OCI-LY1 (cell line): Measurements from ENCODE around the gene STEAP2.
"Not testable (repeated sequence)": the region's sequence is repeated elsewhere in the genome, so short reads cannot be mapped to it uniquely, and the experiment has no call there.

ENCODE experiments used
- H2AFZ ChIP-seq: fragments of 200-600 bp; sonication (generic), shearing (Covaris generic); 2 replicates; pipeline ENCODE4 v1.6.0; 2014; ENCODE audit warnings: antibody characterized with exemption, mild to moderate bottlenecking, low read length
- H3F3A ChIP-seq: fragments of 200-600 bp; sonication (generic), shearing (Covaris generic); 2 replicates; pipeline ENCODE4 v1.6.0; 2014; ENCODE audit warnings: mild to moderate bottlenecking, antibody characterized with exemption, low read length, moderate library complexity; ENCODE audit not compliant: insufficient read depth
- H3K27ac ChIP-seq: fragments of 200-600 bp; sonication (generic); 2 replicates; pipeline ENCODE4 v1.5.1; 2014; ENCODE audit warnings: low read length, mixed run types, mild to moderate bottlenecking, low read depth; ENCODE audit not compliant: poor library complexity, severe bottlenecking
- H3K27me3 ChIP-seq: fragments of 200-600 bp; sonication (generic); 2 replicates; pipeline ENCODE4 v1.6.0; 2014; ENCODE audit warnings: antibody characterized with exemption, mild to moderate bottlenecking, low read length, moderate library complexity; ENCODE audit not compliant: insufficient read depth
- H3K36me3 ChIP-seq: fragments of 200-600 bp; sonication (generic); 2 replicates; pipeline ENCODE4 v1.6.1; 2014; ENCODE audit warnings: mild to moderate bottlenecking, antibody characterized with exemption, low read length, moderate library complexity, mixed read lengths; ENCODE audit not compliant: insufficient read depth
- H3K4me1 ChIP-seq: fragments of 200-600 bp; sonication (generic); 2 replicates; pipeline ENCODE4 v1.5.1; 2014; ENCODE audit warnings: mild to moderate bottlenecking, low read length, moderate library complexity; ENCODE audit not compliant: insufficient read depth, severe bottlenecking
- H3K4me2 ChIP-seq: fragments of 200-600 bp; sonication (generic), shearing (Covaris generic); 2 replicates; pipeline ENCODE4 v1.6.1; 2014; ENCODE audit warnings: low read length
- H3K4me3 ChIP-seq: fragments of 200-600 bp; sonication (generic); 2 replicates; pipeline ENCODE4 v1.5.1; 2014; ENCODE audit warnings: low read length, low read depth, mild to moderate bottlenecking, mixed read lengths; ENCODE audit not compliant: poor library complexity, severe bottlenecking
- H3K79me2 ChIP-seq: fragments of 200-600 bp; shearing (Covaris generic); 2 replicates; pipeline ENCODE4 v1.6.1; 2016; ENCODE audit warnings: mixed run types, low read length, mixed read lengths; ENCODE audit not compliant: insufficient read depth
- H3K9ac ChIP-seq: fragments of 200-600 bp; sonication (generic), shearing (Covaris generic); 2 replicates; pipeline ENCODE4 v1.6.1; 2014; ENCODE audit warnings: mild to moderate bottlenecking, low read length, mixed read lengths
- H3K9me2 ChIP-seq: fragments of 200-600 bp; sonication (generic), shearing (Covaris generic); 2 replicates; pipeline ENCODE4 v1.6.1; 2014; ENCODE audit warnings: low read depth, mild to moderate bottlenecking, low read length, mixed read lengths
- H3K9me3 ChIP-seq: fragments of 200-600 bp; shearing (Covaris generic); 2 replicates; pipeline ENCODE4 v1.6.1; 2014; ENCODE audit warnings: low read length, mixed read lengths
- H4K20me1 ChIP-seq: fragments of 200-600 bp; sonication (generic), shearing (Covaris generic); 2 replicates; pipeline ENCODE4 v1.6.0; 2016; ENCODE audit warnings: mild to moderate bottlenecking, low read length; ENCODE audit not compliant: insufficient read depth
- CTCF ChIP-seq: fragments of 200-600 bp; sonication (generic), shearing (Covaris generic); IDR thresholded peaks from 2 replicates; pipeline ENCODE4 v1.5.1; 2017; ENCODE audit warnings: mild to moderate bottlenecking, antibody characterized with exemption, low read length, moderate library complexity, mixed read lengths
- EZH2 ChIP-seq: fragments of 200-600 bp; sonication (generic), shearing (Covaris generic); IDR thresholded peaks from 2 replicates; pipeline ENCODE4 v1.8.0; 2017; ENCODE audit warnings: borderline replicate concordance, mixed run types, mild to moderate bottlenecking, antibody characterized with exemption, low read length, moderate library complexity, mixed read lengths

Gene STEAP2

DNA sequence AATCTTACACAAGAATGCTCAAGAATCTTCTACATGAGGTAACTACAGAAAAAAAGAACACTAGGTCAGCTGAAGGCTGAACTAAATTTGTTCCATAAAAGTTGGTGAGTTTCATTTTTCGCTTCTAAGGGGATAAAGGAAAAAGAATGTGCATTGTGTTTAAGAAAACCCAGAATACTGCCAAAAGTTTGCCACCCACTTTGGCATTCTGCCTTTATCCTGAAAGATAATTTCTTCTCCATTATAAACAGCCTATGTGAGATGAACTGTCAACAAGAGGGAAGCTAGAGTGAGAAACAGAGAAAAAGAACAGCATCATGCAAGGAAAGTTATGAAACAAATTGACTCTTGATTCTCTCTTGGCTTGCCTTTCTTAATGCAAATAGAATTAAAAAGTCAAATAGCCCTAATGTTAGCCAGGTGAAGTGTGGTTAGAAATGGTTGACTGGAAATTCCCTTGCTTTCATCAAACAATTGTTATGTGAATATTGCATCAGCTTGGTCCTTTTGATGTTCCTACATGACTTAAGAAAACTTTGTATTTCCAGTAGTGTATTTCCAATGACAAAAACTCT is 31.4 kb upstream of the STEAP2 start:
- Histone ChIP-seq H3F3A (no peaks in the 10 kb centered on the region), H3K9ac (no peak overlapping the region), H3K9me2 (no peaks in the 10 kb centered on the region), H3K9me3 (0 out of 2 replicates have a peak, but pooled peaks cover 3% of the 10 kb centered on the region), H3K79me2 (no peaks in the 10 kb centered on the region), H3K4me1 (no peaks in the 10 kb centered on the region), H3K27ac (no peak overlapping the region), H4K20me1 (no peaks in the 10 kb centered on the region), H3K36me3 (no peaks in the 10 kb centered on the region), H2AFZ (no peak overlapping the region), H3K4me2 (no peak overlapping the region), H3K27me3 (no peaks in the 10 kb centered on the region), H3K4me3 (no peak overlapping the region)
- no peak for TF ChIP-seq EZH2
- TF ChIP-seq CTCF = no peak

- H4K20me1 ChIP-seq = no peaks in the 10 kb centered on the region
- no peak overlapping the region for H3K27ac ChIP-seq
- H3K27me3 ChIP-seq = no peaks in the 10 kb centered on the region
- H3K36me3 ChIP-seq = no peaks in the 10 kb centered on the region
- no peak overlapping the region for H3K4me3 ChIP-seq
- H3K9me3 ChIP-seq = 0 out of 2 replicates have a peak, but pooled peaks cover 3% of the 10 kb centered on the region
- no peak overlapping the region for H3K9ac ChIP-seq
- no peaks in the 10 kb centered on the region for H3K79me2 ChIP-seq
- H3K9me2 ChIP-seq = no peaks in the 10 kb centered on the region
- H2AFZ ChIP-seq = no peak overlapping the region
- no peak overlapping the region for H3K4me2 ChIP-seq
- no peak for TF ChIP-seq CTCF
- TF ChIP-seq EZH2 = no peak
- no peaks in the 10 kb centered on the region for H3F3A ChIP-seq
- no peaks in the 10 kb centered on the region for H3K4me1 ChIP-seq
These were observed 30.9 kb upstream of the STEAP2 start for GRCh38 chr7:90180649-90181048.

- no peak overlapping the region for H3K4me3 ChIP-seq
- H3F3A ChIP-seq = no peaks in the 10 kb centered on the region
- no peaks in the 10 kb centered on the region for H3K9me2 ChIP-seq
- no peaks in the 10 kb centered on the region for H3K36me3 ChIP-seq
- TF ChIP-seq CTCF (no peak), EZH2 (no peak)
- no peak overlapping the region for H3K9ac ChIP-seq
- H2AFZ ChIP-seq = no peak overlapping the region
- H3K27ac ChIP-seq = no peak overlapping the region
- no peaks in the 10 kb centered on the region for H4K20me1 ChIP-seq
- no peaks in the 10 kb centered on the region for H3K9me3 ChIP-seq
- no peaks in the 10 kb centered on the region for H3K79me2 ChIP-seq
- no peak overlapping the region for H3K4me2 ChIP-seq
- H3K27me3 ChIP-seq = no peaks in the 10 kb centered on the region
- no peaks in the 10 kb centered on the region for H3K4me1 ChIP-seq
These were observed 30.1 kb upstream of the STEAP2 start for GRCh38 chr7:90181485-90181884.

- not testable (repeated sequence) for H3K9me2 ChIP-seq, H2AFZ ChIP-seq, H4K20me1 ChIP-seq, H3K4me2 ChIP-seq, H3K27me3 ChIP-seq, H3K79me2 ChIP-seq, H3K27ac ChIP-seq, H3K9ac ChIP-seq, H3K4me3 ChIP-seq, H3K4me1 ChIP-seq, H3K9me3 ChIP-seq, H3F3A ChIP-seq, H3K36me3 ChIP-seq
These were observed 25.2 kb upstream of the STEAP2 start for GRCh38 chr7:90186290-90186689.
